HUES64 (cell line): Measurements from ENCODE around the gene CUEDC1.

Experiments
- H3K27ac ChIP-seq: 2 replicates; pipeline ENCODE4 v1.7.0; 2013; ENCODE audit warnings: low read depth, low read length, inconsistent platforms
- H3K27me3 ChIP-seq: 2 replicates; pipeline ENCODE4 v1.6.1; 2013; ENCODE audit warnings: mild to moderate bottlenecking, low read length; ENCODE audit not compliant: insufficient read depth
- H3K36me3 ChIP-seq: 2 replicates; pipeline ENCODE4 v1.6.1; 2013; ENCODE audit warnings: mild to moderate bottlenecking, low read length; ENCODE audit not compliant: insufficient read depth
- H3K4me1 ChIP-seq: 2 replicates; pipeline ENCODE4 v1.6.1; 2013; ENCODE audit warnings: mild to moderate bottlenecking, low read length, moderate library complexity; ENCODE audit not compliant: insufficient read depth
- H3K4me3 ChIP-seq: 2 replicates; pipeline ENCODE4 v1.5.1; 2013; ENCODE audit warnings: mild to moderate bottlenecking, low read length, moderate library complexity
- H3K9ac ChIP-seq: 2 replicates; pipeline ENCODE4 v1.6.1; 2013; ENCODE audit warnings: mild to moderate bottlenecking, low read depth, low read length
- H3K9me3 ChIP-seq: 2 replicates; pipeline ENCODE4 v1.6.1; 2013; ENCODE audit warnings: low read depth, low read length; ENCODE audit not compliant: insufficient read depth
- WGBS: fragments of 150-250, 120-280 bp; methylation state at CpG from one replicate; pipeline ENCODE4 v1.1.7; 2013; ENCODE audit warnings: missing lambda C conversion rate; 5-methylcytosine and 5-hydroxymethylcytosine counted together

The CUEDC1 gene

GRCh38 chr17:57814421-57814820, 140.8 kb downstream of the CUEDC1 start:
- Histone ChIP-seq H3K9me3 (no peaks in the 10 kb centered on the region), H3K4me1 (0 out of 2 replicates have a peak, but pooled peaks cover 6% of the 10 kb centered on the region), H3K27ac (no peak overlapping the region), H3K4me3 (no peak overlapping the region), H3K27me3 (no peaks in the 10 kb centered on the region), H3K9ac (no peak overlapping the region), H3K36me3 (no peaks in the 10 kb centered on the region)
- 100% methylated on average over 1 of the region's 1 CpG for WGBS

- Histone ChIP-seq H3K9me3 (no peaks in the 10 kb centered on the region), H3K27ac (no peak overlapping the region), H3K4me1 (0 out of 2 replicates have a peak, but pooled peaks cover 6% of the 10 kb centered on the region), H3K36me3 (no peaks in the 10 kb centered on the region), H3K9ac (no peak overlapping the region), H3K27me3 (no peaks in the 10 kb centered on the region), H3K4me3 (no peak overlapping the region)
- whole genome bisulfite sequencing: 90% methylated on average over 8 of the region's 8 CpGs
Measured at GRCh38 chr17:57811638-57812280, 143.5 kb downstream of the CUEDC1 start.
